GM12878 (cell line): ENCODE measurements around the gene C2CD5. TPM values are rescaled to one million over a fixed set of nuclear protein-coding genes. Genes with fewer than 3 reads are reported as not detected.

Experiments used
- ATF7 ChIP-seq: fragments of 450-650 bp; IDR thresholded peaks from 2 replicates; pipeline ENCODE4 v1.6.1; 2016; ENCODE audit warnings: low read depth, mild to moderate bottlenecking
- CEBPB ChIP-seq, 2 experiments: fragments of 150-350 bp in 1 of 2; IDR thresholded peaks; 2 replicates each; pipeline ENCODE4 v1.6.1; 2012 to 2014; ENCODE audit warnings: low read depth in 2 of 2, low read length in 2 of 2, borderline replicate concordance in 1 of 2, inconsistent platforms in 1 of 2
- CHD1 ChIP-seq: IDR thresholded peaks from 2 replicates; pipeline ENCODE4 v1.6.1; 2012; ENCODE audit warnings: low read depth, low read length, improper control_type of control experiment
- ESRRA ChIP-seq: IDR thresholded peaks from 2 replicates; pipeline ENCODE4 v1.6.1; 2012; ENCODE audit warnings: mild to moderate bottlenecking, low read length, improper control_type of control experiment
- EZH2 ChIP-seq: IDR thresholded peaks from 2 replicates; pipeline ENCODE4 v1.6.1; 2012; ENCODE audit warnings: low read depth, mild to moderate bottlenecking, control low read depth, inconsistent platforms, low read length, borderline replicate concordance; ENCODE audit not compliant: control insufficient read depth
- MXI1 ChIP-seq: fragments of 150-350 bp; IDR thresholded peaks from 2 replicates; pipeline ENCODE4 v1.6.1; 2011; ENCODE audit warnings: low read depth, mild to moderate bottlenecking, inconsistent platforms, low read length, improper control_type of control experiment
- RELA ChIP-seq: fragments of 450-650 bp; IDR thresholded peaks from 2 replicates; pipeline ENCODE4 v1.8.0; 2014; ENCODE audit warnings: borderline replicate concordance; ENCODE audit not compliant: partially characterized antibody
- SMC3 ChIP-seq: IDR thresholded peaks from 2 replicates; pipeline ENCODE4 v1.6.1; 2011; ENCODE audit warnings: low read length, improper control_type of control experiment, borderline replicate concordance
- SP1 ChIP-seq: IDR thresholded peaks from one replicate; pipeline ENCODE4 v1.6.1; 2011; ENCODE audit warnings: low read depth, low read length
- ZNF207 ChIP-seq: fragments of 450-650 bp; IDR thresholded peaks from 2 replicates; pipeline ENCODE4 v1.6.1; 2014; ENCODE audit warnings: antibody characterized with exemption, mild to moderate bottlenecking, borderline replicate concordance
- ZNF384 ChIP-seq: IDR thresholded peaks from 2 replicates; pipeline ENCODE4 v1.6.1; 2012; ENCODE audit warnings: low read depth, mild to moderate bottlenecking, low read length, improper control_type of control experiment, borderline replicate concordance
- polyA plus RNA-seq, 11 experiments: library from polyadenylated mRNA; depleted of rRNA in 4 of 11; unstranded in 6 of 11; stranded (reverse) in 5 of 11; fragments of >200 nt; fragmentation: Nextera tagmentation in 4 of 11; fragmentation: Illumina TruSeq in 1 of 11; extraction: Ambion mirVana in 4 of 11; extraction: Trizol in 1 of 11; gene quantifications; 1 replicate in 1 of 11; 2 replicates in 10 of 11; pipeline versions ENCODE4 v1.2.1 to v1.2.3, GENCODE V29; 2011 to 2016; ENCODE audit warnings: inconsistent platforms in 2 of 11, missing spikeins in 2 of 11, low read depth in 1 of 11
- total RNA-seq, 4 experiments: library from RNA; depleted of rRNA in 3 of 4; stranded (reverse); fragments of >200 nt in 3 of 4; fragmentation: Illumina TruSeq in 1 of 4; extraction: Trizol in 1 of 4; gene quantifications; 2 replicates each; pipeline versions ENCODE4 v1.2.1 to v1.2.3, GENCODE V29; 2013 to 2021
- TF ChIP-seq, protein P1 (sequence below): IDR thresholded peaks from 2 replicates; pipeline ENCODE4 v1.6.1; 2012; ENCODE audit warnings: improper control_type of control experiment, low read depth, low read length; ENCODE audit not compliant: insufficient replicate concordance
- TF ChIP-seq, protein P2 (sequence below): fragments of 150-350 bp; IDR thresholded peaks from 2 replicates; pipeline ENCODE4 v1.6.1; 2014; ENCODE audit warnings: mild to moderate bottlenecking, low read depth, low read length
- TF ChIP-seq, protein P3 (sequence below): fragments of 450-650 bp; IDR thresholded peaks from 2 replicates; pipeline ENCODE4 v1.6.1; 2018; ENCODE audit warnings: borderline replicate concordance, mild to moderate bottlenecking; ENCODE audit not compliant: partially characterized antibody
- TF ChIP-seq, protein P4 (sequence below): IDR thresholded peaks from 2 replicates; pipeline ENCODE4 v1.6.1; 2011; ENCODE audit warnings: borderline replicate concordance, low read depth, mild to moderate bottlenecking, moderate library complexity, low read length; ENCODE audit not compliant: insufficient read depth, poor library complexity, severe bottlenecking

The C2CD5 gene
- total and polyA plus RNA-seq, 10 of the 15 experiments (the other 5 are each of a cell fraction or from before 2014, with no cell fraction given), result 7.7 to 55.0 (median 27.0) TPM

DNA sequence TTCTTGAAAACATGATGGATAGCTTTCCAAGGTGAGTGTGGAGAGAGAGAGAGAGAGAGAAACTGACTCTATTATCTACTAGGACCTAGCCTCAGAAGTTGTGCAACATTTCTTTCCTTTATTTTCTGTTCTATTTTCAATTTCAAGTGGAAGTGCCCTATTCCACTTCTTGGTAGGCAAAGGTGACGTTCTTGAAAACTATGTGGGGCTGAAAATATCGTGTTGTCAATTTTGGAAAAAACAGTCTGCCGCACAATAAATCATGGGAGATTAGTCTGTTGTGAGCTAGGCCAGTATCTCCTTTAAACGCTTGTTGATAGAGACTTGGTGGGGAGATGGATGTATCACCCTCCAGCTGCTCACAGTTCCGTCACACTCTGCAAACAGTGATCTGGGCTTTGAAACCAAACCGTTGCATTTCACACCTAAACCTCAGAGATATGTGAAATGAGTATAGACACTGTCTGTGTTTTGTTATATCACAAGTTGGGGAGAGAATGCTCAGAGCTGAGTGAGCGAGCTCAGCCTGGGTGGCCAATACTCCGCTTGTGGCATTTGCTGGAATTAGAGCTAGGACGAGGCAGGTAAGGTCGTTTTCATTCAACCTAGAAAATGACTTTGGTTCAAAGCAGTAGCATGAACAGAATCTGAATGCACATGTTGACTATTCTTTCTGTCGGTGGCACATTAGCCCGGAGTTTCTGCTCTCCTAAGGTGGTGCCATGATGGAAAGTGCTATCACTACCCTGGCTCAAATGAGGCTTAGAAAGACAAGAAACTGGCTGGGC lies 134.8 kb downstream of the C2CD5 start (continued):
- TF ChIP-seq, protein P1, sequence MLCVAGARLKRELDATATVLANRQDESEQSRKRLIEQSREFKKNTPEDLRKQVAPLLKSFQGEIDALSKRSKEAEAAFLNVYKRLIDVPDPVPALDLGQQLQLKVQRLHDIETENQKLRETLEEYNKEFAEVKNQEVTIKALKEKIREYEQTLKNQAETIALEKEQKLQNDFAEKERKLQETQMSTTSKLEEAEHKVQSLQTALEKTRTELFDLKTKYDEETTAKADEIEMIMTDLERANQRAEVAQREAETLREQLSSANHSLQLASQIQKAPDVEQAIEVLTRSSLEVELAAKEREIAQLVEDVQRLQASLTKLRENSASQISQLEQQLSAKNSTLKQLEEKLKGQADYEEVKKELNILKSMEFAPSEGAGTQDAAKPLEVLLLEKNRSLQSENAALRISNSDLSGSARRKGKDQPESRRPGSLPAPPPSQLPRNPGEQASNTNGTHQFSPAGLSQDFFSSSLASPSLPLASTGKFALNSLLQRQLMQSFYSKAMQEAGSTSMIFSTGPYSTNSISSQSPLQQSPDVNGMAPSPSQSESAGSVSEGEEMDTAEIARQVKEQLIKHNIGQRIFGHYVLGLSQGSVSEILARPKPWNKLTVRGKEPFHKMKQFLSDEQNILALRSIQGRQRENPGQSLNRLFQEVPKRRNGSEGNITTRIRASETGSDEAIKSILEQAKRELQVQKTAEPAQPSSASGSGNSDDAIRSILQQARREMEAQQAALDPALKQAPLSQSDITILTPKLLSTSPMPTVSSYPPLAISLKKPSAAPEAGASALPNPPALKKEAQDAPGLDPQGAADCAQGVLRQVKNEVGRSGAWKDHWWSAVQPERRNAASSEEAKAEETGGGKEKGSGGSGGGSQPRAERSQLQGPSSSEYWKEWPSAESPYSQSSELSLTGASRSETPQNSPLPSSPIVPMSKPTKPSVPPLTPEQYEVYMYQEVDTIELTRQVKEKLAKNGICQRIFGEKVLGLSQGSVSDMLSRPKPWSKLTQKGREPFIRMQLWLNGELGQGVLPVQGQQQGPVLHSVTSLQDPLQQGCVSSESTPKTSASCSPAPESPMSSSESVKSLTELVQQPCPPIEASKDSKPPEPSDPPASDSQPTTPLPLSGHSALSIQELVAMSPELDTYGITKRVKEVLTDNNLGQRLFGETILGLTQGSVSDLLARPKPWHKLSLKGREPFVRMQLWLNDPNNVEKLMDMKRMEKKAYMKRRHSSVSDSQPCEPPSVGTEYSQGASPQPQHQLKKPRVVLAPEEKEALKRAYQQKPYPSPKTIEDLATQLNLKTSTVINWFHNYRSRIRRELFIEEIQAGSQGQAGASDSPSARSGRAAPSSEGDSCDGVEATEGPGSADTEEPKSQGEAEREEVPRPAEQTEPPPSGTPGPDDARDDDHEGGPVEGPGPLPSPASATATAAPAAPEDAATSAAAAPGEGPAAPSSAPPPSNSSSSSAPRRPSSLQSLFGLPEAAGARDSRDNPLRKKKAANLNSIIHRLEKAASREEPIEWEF, result no peak
- TF ChIP-seq SMC3 (no peak), ZNF207 (no peak), MXI1 (no peak), CEBPB (IDR thresholded peaks at IDR 0.05; ENCODE audit: borderline replicate concordance in 1 of 2, low read depth in 2 of 2, low read length in 2 of 2) (0 out of 4 replicates have a peak, but pooled peaks of 1 of the 2 experiments have one; percentile 11), RELA (peak; percentile 22), ESRRA (no peak), ATF7 (peak; percentile 81), EZH2 (no peak), ZNF384 (no peak), CHD1 (no peak), SP1 (no peak)
- TF ChIP-seq, protein P2, sequence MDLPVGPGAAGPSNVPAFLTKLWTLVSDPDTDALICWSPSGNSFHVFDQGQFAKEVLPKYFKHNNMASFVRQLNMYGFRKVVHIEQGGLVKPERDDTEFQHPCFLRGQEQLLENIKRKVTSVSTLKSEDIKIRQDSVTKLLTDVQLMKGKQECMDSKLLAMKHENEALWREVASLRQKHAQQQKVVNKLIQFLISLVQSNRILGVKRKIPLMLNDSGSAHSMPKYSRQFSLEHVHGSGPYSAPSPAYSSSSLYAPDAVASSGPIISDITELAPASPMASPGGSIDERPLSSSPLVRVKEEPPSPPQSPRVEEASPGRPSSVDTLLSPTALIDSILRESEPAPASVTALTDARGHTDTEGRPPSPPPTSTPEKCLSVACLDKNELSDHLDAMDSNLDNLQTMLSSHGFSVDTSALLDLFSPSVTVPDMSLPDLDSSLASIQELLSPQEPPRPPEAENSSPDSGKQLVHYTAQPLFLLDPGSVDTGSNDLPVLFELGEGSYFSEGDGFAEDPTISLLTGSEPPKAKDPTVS, result no peak
- TF ChIP-seq, protein P3, sequence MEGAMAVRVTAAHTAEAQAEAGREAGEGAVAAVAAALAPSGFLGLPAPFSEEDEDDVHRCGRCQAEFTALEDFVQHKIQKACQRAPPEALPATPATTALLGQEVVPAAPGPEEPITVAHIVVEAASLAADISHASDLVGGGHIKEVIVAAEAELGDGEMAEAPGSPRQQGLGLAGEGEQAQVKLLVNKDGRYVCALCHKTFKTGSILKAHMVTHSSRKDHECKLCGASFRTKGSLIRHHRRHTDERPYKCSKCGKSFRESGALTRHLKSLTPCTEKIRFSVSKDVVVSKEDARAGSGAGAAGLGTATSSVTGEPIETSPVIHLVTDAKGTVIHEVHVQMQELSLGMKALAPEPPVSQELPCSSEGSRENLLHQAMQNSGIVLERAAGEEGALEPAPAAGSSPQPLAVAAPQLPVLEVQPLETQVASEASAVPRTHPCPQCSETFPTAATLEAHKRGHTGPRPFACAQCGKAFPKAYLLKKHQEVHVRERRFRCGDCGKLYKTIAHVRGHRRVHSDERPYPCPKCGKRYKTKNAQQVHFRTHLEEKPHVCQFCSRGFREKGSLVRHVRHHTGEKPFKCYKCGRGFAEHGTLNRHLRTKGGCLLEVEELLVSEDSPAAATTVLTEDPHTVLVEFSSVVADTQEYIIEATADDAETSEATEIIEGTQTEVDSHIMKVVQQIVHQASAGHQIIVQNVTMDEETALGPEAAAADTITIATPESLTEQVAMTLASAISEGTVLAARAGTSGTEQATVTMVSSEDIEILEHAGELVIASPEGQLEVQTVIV, result no peak
- TF ChIP-seq, protein P4, sequence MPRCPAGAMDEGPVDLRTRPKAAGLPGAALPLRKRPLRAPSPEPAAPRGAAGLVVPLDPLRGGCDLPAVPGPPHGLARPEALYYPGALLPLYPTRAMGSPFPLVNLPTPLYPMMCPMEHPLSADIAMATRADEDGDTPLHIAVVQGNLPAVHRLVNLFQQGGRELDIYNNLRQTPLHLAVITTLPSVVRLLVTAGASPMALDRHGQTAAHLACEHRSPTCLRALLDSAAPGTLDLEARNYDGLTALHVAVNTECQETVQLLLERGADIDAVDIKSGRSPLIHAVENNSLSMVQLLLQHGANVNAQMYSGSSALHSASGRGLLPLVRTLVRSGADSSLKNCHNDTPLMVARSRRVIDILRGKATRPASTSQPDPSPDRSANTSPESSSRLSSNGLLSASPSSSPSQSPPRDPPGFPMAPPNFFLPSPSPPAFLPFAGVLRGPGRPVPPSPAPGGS, result no peak
